C4-2B (cell line): ENCODE results near the gene LRP2.

Experiments used
- ZFX ChIP-seq: fragments of 450-650 bp; IDR thresholded peaks from 2 replicates; pipeline ENCODE4 v1.6.1; 2017
- TF ChIP-seq, protein P1 (sequence below): fragments of 450-650 bp; conservative IDR thresholded peaks from 2 replicates; pipeline ENCODE4 v1.5.1; 2017; ENCODE audit warnings: mild to moderate bottlenecking

DNA sequence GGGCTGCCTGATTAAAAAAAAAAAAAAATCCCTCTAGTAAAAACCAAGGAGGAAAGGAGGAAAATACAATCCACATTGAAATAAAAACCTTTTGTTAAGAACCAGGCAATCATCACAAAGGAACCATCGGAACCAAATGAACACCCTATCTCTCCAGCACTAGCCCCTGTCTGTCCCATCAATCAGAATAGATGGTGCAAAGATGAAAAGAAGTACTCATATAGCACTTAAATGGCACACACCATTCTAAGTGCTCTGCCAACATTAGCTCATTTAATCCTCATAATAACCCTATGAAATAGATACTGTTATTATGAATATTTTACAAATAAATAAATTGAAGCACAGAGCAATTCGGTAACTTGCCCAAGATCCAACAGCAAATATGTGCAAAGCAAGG, 38.5 kb downstream of the LRP2 start:
- TF ChIP-seq, protein P1, sequence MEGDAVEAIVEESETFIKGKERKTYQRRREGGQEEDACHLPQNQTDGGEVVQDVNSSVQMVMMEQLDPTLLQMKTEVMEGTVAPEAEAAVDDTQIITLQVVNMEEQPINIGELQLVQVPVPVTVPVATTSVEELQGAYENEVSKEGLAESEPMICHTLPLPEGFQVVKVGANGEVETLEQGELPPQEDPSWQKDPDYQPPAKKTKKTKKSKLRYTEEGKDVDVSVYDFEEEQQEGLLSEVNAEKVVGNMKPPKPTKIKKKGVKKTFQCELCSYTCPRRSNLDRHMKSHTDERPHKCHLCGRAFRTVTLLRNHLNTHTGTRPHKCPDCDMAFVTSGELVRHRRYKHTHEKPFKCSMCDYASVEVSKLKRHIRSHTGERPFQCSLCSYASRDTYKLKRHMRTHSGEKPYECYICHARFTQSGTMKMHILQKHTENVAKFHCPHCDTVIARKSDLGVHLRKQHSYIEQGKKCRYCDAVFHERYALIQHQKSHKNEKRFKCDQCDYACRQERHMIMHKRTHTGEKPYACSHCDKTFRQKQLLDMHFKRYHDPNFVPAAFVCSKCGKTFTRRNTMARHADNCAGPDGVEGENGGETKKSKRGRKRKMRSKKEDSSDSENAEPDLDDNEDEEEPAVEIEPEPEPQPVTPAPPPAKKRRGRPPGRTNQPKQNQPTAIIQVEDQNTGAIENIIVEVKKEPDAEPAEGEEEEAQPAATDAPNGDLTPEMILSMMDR, result no peak
- TF ChIP-seq ZFX, result no peak
